Trophoblast cell (in vitro differentiated cells and primary cell): Measurements from ENCODE around the gene ADGRG3.
"Not testable (repeated sequence)": the region's sequence is repeated elsewhere in the genome, so short reads cannot be mapped to it uniquely, and the experiment has no call there.

Experiments
- DNase-seq, 2 donors: peaks; one replicate each; pipeline ENCODE4 v3.0.0-alpha.2; 2016
- H2AFZ ChIP-seq: 2 replicates; pipeline ENCODE4 v1.6.1; 2013; ENCODE audit warnings: low read length, moderate library complexity, mild to moderate bottlenecking; ENCODE audit not compliant: insufficient read depth, poor library complexity
- H2AK5ac ChIP-seq: 2 replicates; pipeline ENCODE4 v1.6.1; 2013; ENCODE audit warnings: mild to moderate bottlenecking, low read length
- H2BK120ac ChIP-seq: 2 replicates; pipeline ENCODE4 v1.6.1; 2013; ENCODE audit warnings: low read length, mild to moderate bottlenecking, moderate library complexity; ENCODE audit not compliant: insufficient read depth, poor library complexity
- H2BK12ac ChIP-seq: 2 replicates; pipeline ENCODE4 v1.6.1; 2013; ENCODE audit warnings: mild to moderate bottlenecking, low read length, moderate library complexity
- H2BK5ac ChIP-seq: 2 replicates; pipeline ENCODE4 v1.6.1; 2013; ENCODE audit warnings: low read length, low read depth, moderate library complexity, mild to moderate bottlenecking; ENCODE audit not compliant: poor library complexity
- H3K14ac ChIP-seq: 2 replicates; pipeline ENCODE4 v1.6.1; 2013; ENCODE audit warnings: mild to moderate bottlenecking, low read length
- H3K18ac ChIP-seq: 2 replicates; pipeline ENCODE4 v1.6.1; 2013; ENCODE audit warnings: mild to moderate bottlenecking, low read length
- H3K23ac ChIP-seq: 2 replicates; pipeline ENCODE4 v1.6.1; 2013; ENCODE audit warnings: low read length
- H3K27ac ChIP-seq: 2 replicates; pipeline ENCODE4 v1.5.1; 2013; ENCODE audit warnings: low read depth, mild to moderate bottlenecking, inconsistent platforms, low read length, moderate library complexity
- H3K27me3 ChIP-seq: 2 replicates; pipeline ENCODE4 v1.6.1; 2013; ENCODE audit warnings: inconsistent platforms, mild to moderate bottlenecking, low read length, moderate library complexity; ENCODE audit not compliant: insufficient read depth
- H3K36me3 ChIP-seq, 2 experiments: 1 replicate in 1 of 2; 2 replicates in 1 of 2; pipeline ENCODE4 v1.6.1; 2013; ENCODE audit warnings: low read length in 2 of 2, mild to moderate bottlenecking in 2 of 2, moderate library complexity in 1 of 2; ENCODE audit not compliant: insufficient read depth in 2 of 2, control insufficient read depth in 1 of 2
- H3K4ac ChIP-seq: 2 replicates; pipeline ENCODE4 v1.6.1; 2013; ENCODE audit warnings: low read depth, mild to moderate bottlenecking, low read length, moderate library complexity
- H3K4me1 ChIP-seq, 2 experiments: 1 replicate in 1 of 2; 2 replicates in 1 of 2; pipeline ENCODE4 v1.6.1; 2013; ENCODE audit warnings: low read length in 2 of 2, mild to moderate bottlenecking in 2 of 2, moderate library complexity in 1 of 2; ENCODE audit not compliant: insufficient read depth in 2 of 2, control insufficient read depth in 1 of 2
- H3K4me2 ChIP-seq: 2 replicates; pipeline ENCODE4 v1.6.1; 2013; ENCODE audit warnings: inconsistent platforms, mild to moderate bottlenecking, low read length, moderate library complexity
- H3K4me3 ChIP-seq: 2 replicates; pipeline ENCODE4 v1.5.1; 2013; ENCODE audit warnings: mild to moderate bottlenecking, low read depth, low read length, inconsistent platforms
- H3K79me1 ChIP-seq: one replicate; pipeline ENCODE4 v1.6.1; 2013; ENCODE audit warnings: low read length
- H3K79me2 ChIP-seq: 2 replicates; pipeline ENCODE4 v1.6.1; 2013; ENCODE audit warnings: low read length, mild to moderate bottlenecking; ENCODE audit not compliant: control insufficient read depth, insufficient read depth, poor library complexity
- H3K9ac ChIP-seq: 2 replicates; pipeline ENCODE4 v1.6.1; 2013; ENCODE audit warnings: mild to moderate bottlenecking, low read length
- H3K9me3 ChIP-seq: 2 replicates; pipeline ENCODE4 v1.6.1; 2013; ENCODE audit warnings: low read depth, mild to moderate bottlenecking, control low read depth, inconsistent platforms, low read length; ENCODE audit not compliant: insufficient read depth
- H4K12ac ChIP-seq: 2 replicates; pipeline ENCODE4 v1.6.1; 2013; ENCODE audit warnings: low read depth, mild to moderate bottlenecking, low read length, moderate library complexity
- H4K8ac ChIP-seq: 2 replicates; pipeline ENCODE4 v1.6.1; 2013; ENCODE audit warnings: low read depth, mild to moderate bottlenecking, low read length, moderate library complexity
- H4K91ac ChIP-seq: one replicate; pipeline ENCODE4 v1.6.1; 2013; ENCODE audit warnings: low read depth, mild to moderate bottlenecking, low read length, moderate library complexity
- WGBS: extraction: QIAGEN DNeasy Blood & Tissue Kit; methylation state at CpG from one replicate; pipeline ENCODE4 v1.1.7; 2013; ENCODE audit warnings: missing lambda C conversion rate; ENCODE audit not compliant: insufficient read length, insufficient coverage; ENCODE audit errors: extremely low coverage; 5-methylcytosine and 5-hydroxymethylcytosine counted together

Gene ADGRG3

GRCh38 chr16:57711346-57711745, 43.2 kb downstream of the ADGRG3 start:
- H2AFZ ChIP-seq = no peak overlapping the region
- H3K4ac ChIP-seq = no peak overlapping the region
- no peak overlapping the region for H4K91ac ChIP-seq
- H3K79me1 ChIP-seq = no peaks in the 10 kb centered on the region
- no peak overlapping the region for H4K12ac ChIP-seq
- H3K4me1 ChIP-seq = no peaks in the 10 kb centered on the region
- no peak overlapping the region for H2AK5ac ChIP-seq
- H2BK120ac ChIP-seq = no peak overlapping the region
- H4K8ac ChIP-seq = no peak overlapping the region
- no peak overlapping the region for H3K14ac ChIP-seq
- no peak overlapping the region for H3K23ac ChIP-seq
- H3K4me3 ChIP-seq = no peak overlapping the region
- H2BK5ac ChIP-seq = no peak overlapping the region
- no peak overlapping the region for H3K27ac ChIP-seq
- no peak overlapping the region for H3K4me2 ChIP-seq
- no peak for DNase-seq
- no peak overlapping the region for H3K9ac ChIP-seq
- no peaks in the 10 kb centered on the region for H3K9me3 ChIP-seq
- H2BK12ac ChIP-seq = no peak overlapping the region
- H3K36me3 ChIP-seq = no peaks in the 10 kb centered on the region
- H3K79me2 ChIP-seq = no peaks in the 10 kb centered on the region
- no peak overlapping the region for H3K18ac ChIP-seq
- H3K27me3 ChIP-seq = no peaks in the 10 kb centered on the region
- no CpG with 5 or more reads among the region's 5 CpGs for WGBS

GRCh38 chr16:57711993-57712392, 43.9 kb downstream of the ADGRG3 start:
- H3K18ac ChIP-seq = no peak overlapping the region
- no peaks in the 10 kb centered on the region for H3K79me2 ChIP-seq
- H2AFZ ChIP-seq = no peak overlapping the region
- H3K4ac ChIP-seq = no peak overlapping the region
- H2BK5ac ChIP-seq = no peak overlapping the region
- no peak overlapping the region for H2BK120ac ChIP-seq
- no peak overlapping the region for H3K14ac ChIP-seq
- no peak overlapping the region for H2AK5ac ChIP-seq
- H3K4me1 ChIP-seq = no peaks in the 10 kb centered on the region
- no peak for DNase-seq
- no peak overlapping the region for H3K9ac ChIP-seq
- H3K27ac ChIP-seq = no peak overlapping the region
- no peaks in the 10 kb centered on the region for H3K27me3 ChIP-seq
- H3K23ac ChIP-seq = no peak overlapping the region
- no peak overlapping the region for H4K91ac ChIP-seq
- WGBS = no CpG with 5 or more reads among the region's 3 CpGs
- no peak overlapping the region for H4K12ac ChIP-seq
- H3K36me3 ChIP-seq = no peaks in the 10 kb centered on the region
- no peaks in the 10 kb centered on the region for H3K9me3 ChIP-seq
- H3K4me3 ChIP-seq = no peak overlapping the region
- no peaks in the 10 kb centered on the region for H3K79me1 ChIP-seq
- H3K4me2 ChIP-seq = no peak overlapping the region
- H2BK12ac ChIP-seq = no peak overlapping the region
- H4K8ac ChIP-seq = no peak overlapping the region

- not testable (repeated sequence) for H3K36me3 ChIP-seq, H3K79me2 ChIP-seq, H2AK5ac ChIP-seq, DNase-seq, H3K14ac ChIP-seq, H3K23ac ChIP-seq, H3K4me2 ChIP-seq, H2BK12ac ChIP-seq, H2AFZ ChIP-seq, H3K79me1 ChIP-seq, H3K27ac ChIP-seq, H3K4ac ChIP-seq, H2BK5ac ChIP-seq, H3K27me3 ChIP-seq, H3K4me3 ChIP-seq, H3K9ac ChIP-seq, H3K4me1 ChIP-seq, H4K91ac ChIP-seq, H3K18ac ChIP-seq, H4K12ac ChIP-seq, H4K8ac ChIP-seq, H2BK120ac ChIP-seq, H3K9me3 ChIP-seq
- WGBS = no CpG with 5 or more reads among the region's 6 CpGs
These were observed 44.5 kb downstream of the ADGRG3 start for GRCh38 chr16:57712569-57712968.

GRCh38 chr16:57713596-57713995, 45.5 kb downstream of the ADGRG3 start:
- Histone ChIP-seq H2BK120ac (no peak overlapping the region), H3K23ac (no peak overlapping the region), H2BK5ac (no peak overlapping the region), H2BK12ac (no peak overlapping the region), H3K79me2 (no peaks in the 10 kb centered on the region), H3K9me3 (no peaks in the 10 kb centered on the region), H2AFZ (no peak overlapping the region), H3K18ac (no peak overlapping the region), H2AK5ac (no peak overlapping the region), H4K12ac (no peak overlapping the region), H3K27ac (no peak overlapping the region), H4K91ac (no peak overlapping the region), H3K79me1 (no peaks in the 10 kb centered on the region), H3K4me2 (no peak overlapping the region), H3K4me3 (no peak overlapping the region), H4K8ac (no peak overlapping the region), H3K27me3 (no peaks in the 10 kb centered on the region), H3K4me1 (no peaks in the 10 kb centered on the region), H3K14ac (no peak overlapping the region), H3K4ac (no peak overlapping the region), H3K36me3 (no peaks in the 10 kb centered on the region), H3K9ac (no peak overlapping the region)
- DNase-seq = no peak
- WGBS = no CpG with 5 or more reads among the region's 8 CpGs
